GM12872 (cell line): ENCODE data around the gene DLK1.

ENCODE experiments used
- TF ChIP-seq, protein P1 (sequence below): IDR thresholded peaks from 3 replicates; pipeline ENCODE4 v1.5.1; 2011; ENCODE audit warnings: low read depth, mild to moderate bottlenecking, low read length, moderate library complexity; ENCODE audit not compliant: insufficient read depth

Gene DLK1

DNA sequence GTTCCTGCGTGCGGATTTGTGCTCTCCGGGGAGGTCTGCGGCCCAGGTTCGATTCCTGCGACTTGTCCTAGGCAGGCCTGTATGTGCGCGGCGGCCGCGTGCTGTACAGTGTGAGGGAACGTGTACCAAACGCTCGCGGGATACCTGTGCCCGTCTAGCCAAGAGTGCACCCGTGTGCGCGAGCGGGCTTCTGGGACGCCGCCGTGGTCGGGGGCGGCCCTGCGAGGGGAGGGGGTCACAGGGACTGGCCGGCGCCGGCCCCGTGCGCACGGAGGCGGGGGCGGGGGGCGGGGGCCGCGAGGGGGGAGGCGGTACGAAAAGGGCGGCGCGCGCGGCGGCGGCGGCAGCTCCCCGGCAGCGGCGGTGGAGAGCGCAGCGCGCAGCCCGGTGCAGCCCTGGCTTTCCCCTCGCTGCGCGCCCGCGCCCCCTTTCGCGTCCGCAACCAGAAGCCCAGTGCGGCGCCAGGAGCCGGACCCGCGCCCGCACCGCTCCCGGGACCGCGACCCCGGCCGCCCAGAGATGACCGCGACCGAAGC lies at the start of gene DLK1:
TSS of gene DLK1 (plus strand) at position 343 of the 536 bp plus-strand sequence. CDS start at position 520, 177 bp downstream.
- TF ChIP-seq, protein P1, sequence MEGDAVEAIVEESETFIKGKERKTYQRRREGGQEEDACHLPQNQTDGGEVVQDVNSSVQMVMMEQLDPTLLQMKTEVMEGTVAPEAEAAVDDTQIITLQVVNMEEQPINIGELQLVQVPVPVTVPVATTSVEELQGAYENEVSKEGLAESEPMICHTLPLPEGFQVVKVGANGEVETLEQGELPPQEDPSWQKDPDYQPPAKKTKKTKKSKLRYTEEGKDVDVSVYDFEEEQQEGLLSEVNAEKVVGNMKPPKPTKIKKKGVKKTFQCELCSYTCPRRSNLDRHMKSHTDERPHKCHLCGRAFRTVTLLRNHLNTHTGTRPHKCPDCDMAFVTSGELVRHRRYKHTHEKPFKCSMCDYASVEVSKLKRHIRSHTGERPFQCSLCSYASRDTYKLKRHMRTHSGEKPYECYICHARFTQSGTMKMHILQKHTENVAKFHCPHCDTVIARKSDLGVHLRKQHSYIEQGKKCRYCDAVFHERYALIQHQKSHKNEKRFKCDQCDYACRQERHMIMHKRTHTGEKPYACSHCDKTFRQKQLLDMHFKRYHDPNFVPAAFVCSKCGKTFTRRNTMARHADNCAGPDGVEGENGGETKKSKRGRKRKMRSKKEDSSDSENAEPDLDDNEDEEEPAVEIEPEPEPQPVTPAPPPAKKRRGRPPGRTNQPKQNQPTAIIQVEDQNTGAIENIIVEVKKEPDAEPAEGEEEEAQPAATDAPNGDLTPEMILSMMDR = no peak

- TF ChIP-seq, protein P1 = no peak
These were observed 49.5 kb upstream of the DLK1 start for GRCh38 chr14:100677152-100677551.

GRCh38 chr14:100677554-100678468 lies 48.9 kb upstream of the DLK1 start:
- TF ChIP-seq, protein P1 = no peak

DNA sequence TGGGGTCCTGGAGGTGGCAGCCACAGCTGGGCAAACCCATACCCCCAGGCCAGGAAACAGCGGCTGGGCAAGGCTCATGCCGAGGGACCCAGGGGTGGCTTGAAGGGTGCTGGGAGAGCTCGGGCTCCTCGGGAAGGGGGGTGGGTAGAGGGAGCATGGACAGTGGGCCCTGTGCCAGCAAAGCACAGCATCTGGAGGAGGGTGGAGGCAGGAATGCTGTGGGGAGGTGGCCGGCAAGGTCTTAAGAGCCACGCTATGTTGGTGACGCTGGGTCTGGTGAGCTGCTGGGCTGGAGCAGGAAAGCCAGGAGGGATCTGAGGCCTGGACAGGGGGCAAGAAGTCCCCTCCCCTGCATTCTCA lies 48.2 kb upstream of the DLK1 start:
- TF ChIP-seq, protein P1 = no peak

DNA sequence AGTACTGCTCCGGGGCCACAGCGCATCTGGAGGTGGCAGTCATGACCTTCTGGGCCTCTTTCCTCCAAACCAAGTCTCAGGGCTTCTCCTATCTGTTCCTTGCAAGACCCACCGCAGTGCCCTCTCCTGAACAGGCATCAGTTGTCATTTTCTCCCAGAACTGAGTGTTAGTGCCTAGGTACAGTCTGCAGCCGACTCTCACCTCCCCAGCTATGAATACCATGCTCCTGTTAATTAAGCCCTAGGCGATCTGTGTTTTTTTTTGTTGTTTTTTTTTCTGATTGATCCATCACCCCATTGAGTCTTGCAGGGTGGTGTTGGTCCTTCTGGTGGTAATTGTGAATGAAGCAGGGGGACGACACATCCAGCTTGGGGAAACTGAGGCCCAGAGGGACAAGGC lies 47.5 kb upstream of the DLK1 start:
- TF ChIP-seq, protein P1 = no peak

DNA sequence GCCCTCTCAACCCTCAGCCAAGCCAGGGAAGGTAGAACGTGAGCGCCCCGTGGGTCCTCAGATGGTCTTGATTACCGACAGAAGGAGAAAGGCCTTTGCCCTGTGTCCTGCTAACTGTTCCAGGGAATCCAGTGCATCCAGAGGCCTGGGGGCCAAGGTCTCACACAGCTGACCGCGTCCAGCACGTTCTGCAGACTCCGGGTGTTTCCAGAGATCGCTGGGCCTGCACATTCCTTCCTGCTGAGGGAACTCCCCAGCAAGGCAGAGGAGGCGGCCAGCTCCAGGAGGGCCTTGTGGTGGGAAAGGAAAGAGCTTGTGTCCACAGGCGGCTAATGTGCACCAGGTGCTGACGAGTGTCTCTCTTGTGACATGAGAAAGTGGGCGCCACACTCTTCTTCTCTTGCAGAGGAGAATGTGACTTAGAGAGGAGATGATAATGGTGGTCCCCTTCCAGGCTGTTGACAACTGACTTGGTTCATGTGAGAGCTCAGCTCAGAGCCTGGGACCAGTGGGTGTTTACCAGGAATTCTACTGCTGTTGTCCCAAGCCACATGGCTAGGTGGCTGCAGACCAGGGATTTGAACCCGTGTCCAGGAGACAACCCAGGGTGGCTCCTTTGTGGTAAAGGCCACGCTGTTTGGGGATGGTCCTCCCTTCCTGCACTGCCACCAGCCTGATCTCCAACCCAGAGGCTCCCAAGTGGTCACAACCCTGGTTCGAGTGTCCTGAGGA lies 46.8 kb upstream of the DLK1 start:
- TF ChIP-seq, protein P1 = no peak

GRCh38 chr14:100680439-100681051 lies 46.1 kb upstream of the DLK1 start:
- TF ChIP-seq, protein P1 = no peak
